GM19099 (cell line): Measurements from ENCODE around the gene SPSB1.

Experiments
- POLR2A ChIP-seq: IDR thresholded peaks from 3 replicates; pipeline ENCODE4 v1.6.1; 2011; ENCODE audit warnings: low read depth; ENCODE audit not compliant: insufficient read length; ENCODE audit errors: extremely low read depth

The SPSB1 gene

DNA sequence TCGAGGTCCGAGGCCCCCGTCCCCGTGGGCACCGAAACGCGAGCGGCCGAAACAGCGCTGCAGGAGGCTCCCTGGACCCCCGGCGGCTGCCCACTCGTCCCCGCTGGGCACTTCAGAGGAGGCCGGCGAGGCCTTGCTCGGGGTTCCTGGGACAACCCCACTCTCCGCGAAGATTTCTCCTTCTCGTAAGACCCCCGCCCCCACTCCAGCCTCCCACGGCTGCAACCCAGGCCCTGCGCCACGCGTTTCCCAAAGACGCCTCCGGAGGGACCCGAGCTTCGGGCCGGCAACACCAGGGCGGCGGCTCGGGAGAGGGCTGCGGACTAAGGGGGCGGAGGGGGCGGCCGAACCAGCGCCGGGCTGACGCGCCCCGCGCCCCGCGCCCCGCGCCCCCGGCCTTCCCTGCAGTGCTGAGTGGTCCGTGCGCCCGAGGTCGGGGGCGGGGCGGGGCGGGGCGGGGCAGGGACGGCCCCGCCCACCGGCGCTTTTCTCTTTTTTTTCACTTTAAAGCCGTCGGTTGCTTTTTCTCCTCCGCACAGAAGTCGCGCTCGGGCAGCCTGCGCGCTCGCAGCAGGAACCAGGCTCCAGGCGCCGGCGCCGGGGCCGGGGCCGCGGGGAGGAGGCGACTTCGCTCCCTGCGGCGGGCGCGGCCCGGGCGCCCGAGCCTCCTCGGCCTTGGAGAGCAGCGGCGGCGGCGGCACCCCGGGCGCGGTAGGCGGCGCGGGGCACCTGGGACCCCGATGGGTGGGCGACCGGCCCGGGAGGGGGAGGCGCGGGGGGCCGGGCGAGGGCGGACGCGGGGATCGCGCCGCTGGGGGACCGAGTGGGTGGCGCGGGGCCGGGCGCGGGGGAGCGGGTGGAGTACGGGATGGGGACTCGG, at the start of gene SPSB1:
TSS of gene SPSB1 (plus strand) at position 534 of the 880 bp plus-strand sequence. CDS start 62,998 bp downstream, outside the sequence.
- peak; percentile 55 for TF ChIP-seq POLR2A

GRCh38 chr1:9243066-9243739, 49.5 kb upstream of the SPSB1 start:
- TF ChIP-seq POLR2A, result no peak

DNA sequence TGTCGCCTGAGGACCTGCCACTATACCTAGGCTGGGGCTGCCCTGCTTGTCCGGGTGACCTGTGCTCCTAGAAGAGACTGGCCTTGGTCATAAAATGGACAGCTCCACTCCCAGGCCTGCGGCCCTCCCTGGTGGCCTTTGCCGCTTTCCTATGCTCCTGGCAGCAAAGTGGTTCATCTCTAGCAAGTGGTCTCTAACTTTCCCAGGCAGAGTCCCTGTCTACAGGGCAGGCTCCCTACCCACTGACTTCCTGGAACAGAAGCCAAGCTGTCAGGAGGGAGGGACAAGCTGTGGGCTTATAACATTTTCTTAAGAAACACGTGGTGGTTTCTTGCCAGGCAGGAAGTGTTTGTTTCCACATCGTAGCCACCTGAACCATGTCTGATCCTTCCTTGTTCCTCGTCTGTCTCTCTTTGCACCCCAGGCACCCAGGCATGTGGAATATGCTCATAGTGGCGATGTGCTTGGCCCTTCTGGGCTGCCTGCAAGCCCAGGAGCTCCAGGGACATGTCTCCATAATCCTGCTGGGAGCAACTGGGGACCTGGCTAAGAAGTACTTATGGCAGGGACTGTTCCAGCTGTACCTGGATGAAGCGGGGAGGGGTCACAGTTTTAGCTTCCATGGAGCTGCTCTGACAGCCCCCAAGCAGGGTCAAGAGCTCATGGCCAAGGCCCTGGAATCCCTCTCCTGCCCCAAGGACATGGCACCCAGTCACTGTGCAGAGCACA, 48.0 kb upstream of the SPSB1 start:
- TF ChIP-seq POLR2A, result no peak

DNA sequence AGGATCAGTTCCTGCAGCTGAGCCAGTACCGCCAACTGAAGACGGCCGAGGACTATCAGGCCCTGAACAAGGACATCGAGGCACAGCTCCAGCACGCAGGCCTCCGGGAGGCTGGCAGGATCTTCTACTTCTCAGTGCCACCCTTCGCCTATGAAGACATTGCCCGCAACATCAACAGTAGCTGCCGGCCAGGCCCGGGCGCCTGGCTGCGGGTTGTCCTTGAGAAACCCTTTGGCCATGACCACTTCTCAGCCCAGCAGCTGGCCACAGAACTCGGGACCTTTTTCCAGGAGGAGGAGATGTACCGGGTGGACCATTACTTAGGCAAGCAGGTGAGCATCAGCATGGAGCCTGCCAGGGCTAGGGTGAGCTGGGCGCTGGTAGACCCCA, 47.5 kb upstream of the SPSB1 start:
- no peak for TF ChIP-seq POLR2A

GRCh38 chr1:9245661-9246060, 47.0 kb upstream of the SPSB1 start:
- no peak for TF ChIP-seq POLR2A

GRCh38 chr1:9246215-9246614, 46.5 kb upstream of the SPSB1 start:
- TF ChIP-seq POLR2A, result no peak

DNA sequence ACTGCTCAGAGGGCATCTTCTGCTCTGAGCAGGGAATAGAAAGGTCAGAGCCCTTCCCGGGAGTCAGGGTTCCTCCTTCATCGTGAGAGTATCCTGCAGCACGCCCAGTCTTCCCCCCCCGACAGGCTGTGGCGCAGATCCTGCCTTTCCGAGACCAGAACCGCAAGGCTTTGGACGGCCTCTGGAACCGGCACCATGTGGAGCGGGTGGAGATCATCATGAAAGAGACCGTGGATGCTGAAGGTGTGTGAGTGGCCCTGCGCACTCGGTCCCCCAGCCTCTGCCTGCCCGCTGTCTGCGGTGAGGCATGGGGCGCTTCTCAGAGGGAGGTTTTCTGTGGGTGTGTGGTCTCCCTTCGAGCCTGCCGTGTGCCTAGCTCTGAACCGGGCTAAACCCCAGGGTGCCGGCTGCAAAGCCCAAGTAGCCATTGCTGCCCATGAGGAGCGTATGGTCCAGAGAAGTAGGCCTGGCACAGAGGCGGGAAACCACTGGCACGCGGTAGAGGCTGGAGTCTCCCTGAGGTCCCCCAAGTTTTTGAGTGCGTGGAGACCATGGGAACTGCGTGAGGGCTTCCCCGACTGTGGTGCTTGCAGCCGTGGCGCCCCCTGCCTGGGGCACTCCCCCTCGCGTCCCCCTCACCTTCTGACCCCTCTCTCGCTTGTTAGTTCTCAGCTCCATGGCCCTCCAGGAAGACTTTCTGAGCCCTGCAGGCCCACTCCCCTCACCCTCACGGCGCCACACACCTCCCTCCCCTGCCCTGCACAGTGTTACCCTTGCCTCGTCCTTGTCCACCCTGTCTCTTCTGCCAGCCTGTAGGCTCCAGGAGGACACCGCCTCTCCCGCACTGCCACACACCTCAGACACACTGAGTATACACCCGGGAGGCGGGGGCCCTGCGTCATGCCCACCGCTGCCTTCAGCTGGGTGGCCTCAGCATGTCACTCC, 45.6 kb upstream of the SPSB1 start:
- no peak for TF ChIP-seq POLR2A

GRCh38 chr1:9247894-9248293, 44.8 kb upstream of the SPSB1 start:
- no peak for TF ChIP-seq POLR2A

- no peak for TF ChIP-seq POLR2A
Observed at GRCh38 chr1:9248341-9249262, 44.1 kb upstream of the SPSB1 start.

GRCh38 chr1:9249263-9249533, 43.5 kb upstream of the SPSB1 start:
- no peak for TF ChIP-seq POLR2A

GRCh38 chr1:9249534-9250410, 42.9 kb upstream of the SPSB1 start:
- no peak for TF ChIP-seq POLR2A
